Gastrocnemius medialis (tissue), 4 donors: ENCODE measurements around the gene DSEL.

ENCODE experiments used
- POLR2A ChIP-seq, 2 donors: fragments of 450-650 bp; IDR thresholded peaks; one replicate each; pipeline ENCODE4 v1.6.1; 2017; ENCODE audit warnings: antibody characterized with exemption in 2 of 2, mild to moderate bottlenecking in 2 of 2, moderate library complexity in 2 of 2
- TF ChIP-seq, protein P1 (sequence below), 5 experiments: fragments of 450-650 bp in 3 of 5; fragments of 200-600 bp in 2 of 5; sonication (generic) in 2 of 5; IDR thresholded peaks in 4 of 5; conservative IDR thresholded peaks in 1 of 5; 1 replicate in 4 of 5; 2 replicates in 1 of 5; pipeline ENCODE4 v1.5.1; 2016 to 2019; ENCODE audit warnings: antibody characterized with exemption in 5 of 5, mild to moderate bottlenecking in 3 of 5, moderate library complexity in 3 of 5

DNA sequence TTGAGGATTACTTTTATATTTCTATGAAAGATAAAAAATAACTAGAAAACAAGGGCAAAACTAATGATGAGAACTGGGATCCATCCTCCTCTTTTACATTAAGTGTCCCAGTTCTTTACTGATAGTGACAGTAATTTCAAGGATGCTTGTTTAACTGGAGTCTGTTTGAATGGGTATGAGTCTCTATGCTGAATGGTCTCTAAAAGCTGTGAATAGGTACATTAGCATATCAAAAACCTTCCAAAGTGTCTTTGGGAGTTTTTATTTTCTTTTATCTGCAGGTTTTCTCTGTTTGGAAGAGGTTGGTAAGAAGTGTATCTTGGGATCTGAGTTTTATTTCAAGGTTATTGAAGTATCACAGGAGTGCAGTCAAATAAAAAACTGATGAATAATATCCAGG, 30.0 kb downstream of the DSEL start:
- TF ChIP-seq, protein P1, sequence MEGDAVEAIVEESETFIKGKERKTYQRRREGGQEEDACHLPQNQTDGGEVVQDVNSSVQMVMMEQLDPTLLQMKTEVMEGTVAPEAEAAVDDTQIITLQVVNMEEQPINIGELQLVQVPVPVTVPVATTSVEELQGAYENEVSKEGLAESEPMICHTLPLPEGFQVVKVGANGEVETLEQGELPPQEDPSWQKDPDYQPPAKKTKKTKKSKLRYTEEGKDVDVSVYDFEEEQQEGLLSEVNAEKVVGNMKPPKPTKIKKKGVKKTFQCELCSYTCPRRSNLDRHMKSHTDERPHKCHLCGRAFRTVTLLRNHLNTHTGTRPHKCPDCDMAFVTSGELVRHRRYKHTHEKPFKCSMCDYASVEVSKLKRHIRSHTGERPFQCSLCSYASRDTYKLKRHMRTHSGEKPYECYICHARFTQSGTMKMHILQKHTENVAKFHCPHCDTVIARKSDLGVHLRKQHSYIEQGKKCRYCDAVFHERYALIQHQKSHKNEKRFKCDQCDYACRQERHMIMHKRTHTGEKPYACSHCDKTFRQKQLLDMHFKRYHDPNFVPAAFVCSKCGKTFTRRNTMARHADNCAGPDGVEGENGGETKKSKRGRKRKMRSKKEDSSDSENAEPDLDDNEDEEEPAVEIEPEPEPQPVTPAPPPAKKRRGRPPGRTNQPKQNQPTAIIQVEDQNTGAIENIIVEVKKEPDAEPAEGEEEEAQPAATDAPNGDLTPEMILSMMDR (IDR thresholded peaks at IDR 0.05 in 4 of 5, conservative IDR thresholded peaks at IDR 0.05 in 1 of 5): no peak
- no peak for TF ChIP-seq POLR2A (IDR thresholded peaks at IDR 0.05)
